SK-N-MC (cell line): ENCODE measurements around the gene SLN.

Source experiments
- EZH2 ChIP-seq: fragments of 200-600 bp; sonication (generic); IDR thresholded peaks from one replicate; pipeline ENCODE4 v1.6.1; 2017; ENCODE audit warnings: antibody characterized with exemption
- FOXP2 ChIP-seq: optimal IDR thresholded peaks from 2 replicates; pipeline ENCODE3; 2011; ENCODE audit warnings: mild to moderate bottlenecking, moderate library complexity; ENCODE audit not compliant: insufficient read depth; ENCODE audit errors: extremely low read length, control extremely low read depth
- POLR2AphosphoS5 ChIP-seq: IDR thresholded peaks from 2 replicates; pipeline ENCODE4 v1.6.1; 2012; ENCODE audit warnings: mild to moderate bottlenecking, low read depth, low read length, borderline replicate concordance

DNA sequence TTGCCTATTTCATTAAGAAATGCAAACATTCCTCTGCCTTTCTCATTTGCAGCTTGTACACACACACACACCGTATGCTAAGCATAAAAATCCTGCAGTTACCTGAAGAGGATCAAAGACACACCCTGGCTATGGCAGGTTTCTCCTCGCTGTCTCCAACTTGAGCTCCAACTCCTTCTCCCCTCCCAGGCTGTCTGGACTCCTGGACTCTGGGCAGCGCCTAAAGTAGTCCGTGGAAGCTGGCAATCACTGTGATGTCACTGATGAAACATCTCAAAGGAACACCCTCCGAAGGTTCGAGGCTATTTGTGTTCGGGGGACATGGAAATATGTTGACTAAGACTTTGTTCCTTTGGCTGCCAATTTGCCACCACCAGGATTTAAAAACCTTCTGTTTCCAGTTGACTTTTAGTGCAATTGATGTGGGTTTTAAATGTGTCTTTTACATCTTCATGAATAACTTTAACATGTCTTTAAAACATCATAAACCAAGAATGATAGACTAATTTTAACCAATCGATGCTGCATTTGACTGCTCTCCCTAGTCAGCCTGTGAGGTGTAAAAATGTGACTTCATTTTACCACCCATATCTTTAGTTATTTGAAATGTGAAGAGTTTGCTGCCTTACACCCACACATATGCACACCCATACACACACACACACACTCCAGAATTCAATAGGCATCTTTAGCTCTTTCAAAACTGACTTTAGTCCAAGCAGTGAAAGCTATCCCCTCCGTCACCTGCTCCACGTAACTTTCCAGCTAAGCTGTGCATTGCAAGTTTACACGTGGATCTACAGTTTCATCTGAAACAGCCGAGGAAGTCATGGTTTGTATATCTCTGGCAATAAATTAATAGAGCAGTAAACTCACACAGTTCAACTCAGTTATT is at the start of gene SLN:
- TF ChIP-seq EZH2 (no peak), POLR2AphosphoS5 (no peak), FOXP2 (no peak)
